Measurements from ENCODE around the gene FLAD1.

The FLAD1 gene

DNA sequence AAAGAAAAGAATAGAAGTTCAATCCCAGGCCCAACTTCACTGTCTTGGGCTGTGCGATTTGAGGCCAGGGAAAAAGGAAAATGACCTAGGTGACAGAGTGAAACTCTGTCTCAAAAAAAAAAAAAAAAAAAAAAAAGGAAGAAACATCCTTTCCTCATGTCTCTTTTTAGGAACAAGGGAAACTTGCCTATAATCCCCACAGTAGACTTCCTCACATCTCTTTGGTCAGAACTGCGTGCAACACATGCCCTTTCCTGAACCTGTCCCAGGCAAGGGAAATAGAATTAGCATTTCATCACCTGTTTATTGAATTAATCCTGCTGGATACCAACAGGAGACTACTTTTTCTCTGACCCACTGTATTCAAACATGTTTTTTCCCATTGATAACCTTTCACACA, 52.8 kb downstream of the FLAD1 start:
- DNase-seq (ENCODE audit: extremely low read depth, insufficient read length) = no peak
- Histone ChIP-seq H3K4me3 (replicated peaks; ENCODE audit: low read depth, low read length) (no peak overlapping the region), H3K36me3 (ENCODE audit: control insufficient read depth, insufficient read depth, low read length) (no peaks in the 10 kb centered on the region), H3K27me3 (replicated peaks; ENCODE audit: control insufficient read depth, insufficient read depth, low read length) (peaks cover 3% of the 10 kb centered on the region)
- TF ChIP-seq, protein P1, sequence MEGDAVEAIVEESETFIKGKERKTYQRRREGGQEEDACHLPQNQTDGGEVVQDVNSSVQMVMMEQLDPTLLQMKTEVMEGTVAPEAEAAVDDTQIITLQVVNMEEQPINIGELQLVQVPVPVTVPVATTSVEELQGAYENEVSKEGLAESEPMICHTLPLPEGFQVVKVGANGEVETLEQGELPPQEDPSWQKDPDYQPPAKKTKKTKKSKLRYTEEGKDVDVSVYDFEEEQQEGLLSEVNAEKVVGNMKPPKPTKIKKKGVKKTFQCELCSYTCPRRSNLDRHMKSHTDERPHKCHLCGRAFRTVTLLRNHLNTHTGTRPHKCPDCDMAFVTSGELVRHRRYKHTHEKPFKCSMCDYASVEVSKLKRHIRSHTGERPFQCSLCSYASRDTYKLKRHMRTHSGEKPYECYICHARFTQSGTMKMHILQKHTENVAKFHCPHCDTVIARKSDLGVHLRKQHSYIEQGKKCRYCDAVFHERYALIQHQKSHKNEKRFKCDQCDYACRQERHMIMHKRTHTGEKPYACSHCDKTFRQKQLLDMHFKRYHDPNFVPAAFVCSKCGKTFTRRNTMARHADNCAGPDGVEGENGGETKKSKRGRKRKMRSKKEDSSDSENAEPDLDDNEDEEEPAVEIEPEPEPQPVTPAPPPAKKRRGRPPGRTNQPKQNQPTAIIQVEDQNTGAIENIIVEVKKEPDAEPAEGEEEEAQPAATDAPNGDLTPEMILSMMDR (IDR thresholded peaks at IDR 0.05; ENCODE audit: insufficient read depth, low read length, poor library complexity, severe bottlenecking) = no peak

DNA sequence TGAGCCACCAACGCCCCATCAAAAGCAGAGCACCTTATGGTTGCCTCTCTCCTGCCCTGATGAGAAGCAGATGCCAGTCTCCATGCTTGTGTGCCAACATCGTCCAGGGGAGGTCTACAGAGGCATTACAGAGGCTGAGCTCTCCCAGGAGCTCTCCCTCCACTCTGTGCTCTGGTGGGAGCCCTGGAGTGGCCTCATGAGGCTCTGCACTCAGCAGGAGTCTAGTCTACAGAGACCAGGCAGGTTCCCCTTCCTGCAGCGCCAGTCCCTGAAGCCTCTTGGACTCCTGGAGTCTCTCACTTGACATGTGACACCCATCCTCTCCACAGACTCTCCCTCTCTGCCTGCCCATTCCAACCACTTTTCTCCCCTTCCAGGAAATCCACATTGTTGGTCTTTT, 53.9 kb downstream of the FLAD1 start:
- DNase-seq (ENCODE audit: extremely low read depth, insufficient read length) = no peak
- Histone ChIP-seq H3K27me3 (replicated peaks; ENCODE audit: control insufficient read depth, insufficient read depth, low read length) (peaks cover 3% of the 10 kb centered on the region), H3K4me3 (replicated peaks; ENCODE audit: low read depth, low read length) (no peak overlapping the region), H3K36me3 (ENCODE audit: control insufficient read depth, insufficient read depth, low read length) (no peaks in the 10 kb centered on the region)
- TF ChIP-seq, protein P1 (IDR thresholded peaks at IDR 0.05; ENCODE audit: insufficient read depth, low read length, poor library complexity, severe bottlenecking) = no peak

DNA sequence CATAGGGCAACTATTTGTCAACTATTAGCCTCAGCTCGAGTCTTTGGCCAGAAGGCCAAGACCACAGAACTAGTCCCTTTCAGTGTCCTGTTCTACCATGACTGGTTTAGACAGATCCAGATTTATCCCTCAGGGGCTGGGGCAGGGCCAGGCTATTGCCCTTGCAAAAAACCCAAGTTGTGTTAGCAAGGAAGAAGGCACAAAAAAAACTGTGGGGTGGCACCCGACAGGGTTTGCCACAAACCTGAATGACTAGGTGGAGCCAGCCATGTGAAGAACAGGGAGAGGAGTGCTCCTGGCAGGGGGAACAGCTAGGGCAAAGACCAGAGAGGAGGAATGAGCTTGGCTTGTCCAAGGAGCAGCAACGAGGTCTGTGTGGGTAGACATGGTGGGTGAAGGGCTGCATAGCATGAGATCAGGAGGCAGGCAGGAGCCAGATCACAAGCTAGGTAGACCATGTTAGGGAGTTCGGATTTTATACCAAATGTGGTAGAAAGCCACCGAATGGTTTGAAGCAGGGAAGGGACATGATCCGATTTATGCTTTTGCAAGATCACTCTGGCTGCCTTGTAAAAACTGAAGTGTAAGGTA, 54.8 kb downstream of the FLAD1 start:
- TF ChIP-seq, protein P1 (IDR thresholded peaks at IDR 0.05; ENCODE audit: insufficient read depth, low read length, poor library complexity, severe bottlenecking) = no peak
- no peaks in the 10 kb centered on the region for H3K36me3 ChIP-seq (ENCODE audit: control insufficient read depth, insufficient read depth, low read length)
- no peak overlapping the region for H3K4me3 ChIP-seq (replicated peaks; ENCODE audit: low read depth, low read length)
- H3K27me3 ChIP-seq (replicated peaks; ENCODE audit: control insufficient read depth, insufficient read depth, low read length) = peaks cover 3% of the 10 kb centered on the region
- no peak for DNase-seq (ENCODE audit: extremely low read depth, insufficient read length)

DNA sequence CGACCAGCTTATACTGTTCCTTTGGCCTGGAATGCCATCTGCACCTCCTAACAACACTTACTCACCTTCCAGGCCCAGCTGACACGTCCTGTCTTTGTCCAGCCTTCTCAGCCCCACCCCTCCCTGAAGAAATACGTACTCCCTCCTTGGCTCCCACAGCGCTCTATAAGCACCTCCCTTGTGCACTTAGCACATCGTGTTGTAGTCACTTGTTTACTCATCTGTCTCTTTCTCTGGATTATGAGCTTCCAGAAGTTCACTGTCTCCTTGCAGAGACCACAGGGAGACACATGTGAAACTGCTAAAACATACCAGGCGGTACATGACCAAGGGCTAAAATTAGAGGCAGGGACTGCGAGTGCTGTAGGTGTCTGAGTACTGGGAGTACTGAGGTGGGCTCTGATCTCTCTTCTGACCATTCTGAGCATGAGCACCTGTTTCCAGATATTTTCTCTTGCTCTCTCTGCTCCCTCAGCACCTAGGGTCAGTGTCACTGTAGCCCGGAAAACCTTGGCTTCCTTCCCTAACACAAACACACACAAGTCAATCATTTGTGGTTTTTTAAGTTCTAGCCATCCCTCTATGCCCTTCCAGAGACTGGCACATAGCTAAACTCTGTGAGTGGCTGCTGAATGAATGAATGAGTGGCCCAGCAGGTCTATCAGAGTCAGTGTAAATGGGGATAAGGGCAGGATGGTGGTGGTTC, 55.6 kb downstream of the FLAD1 start:
- Histone ChIP-seq H3K4me3 (replicated peaks; ENCODE audit: low read depth, low read length) (no peak overlapping the region), H3K36me3 (ENCODE audit: control insufficient read depth, insufficient read depth, low read length) (no peaks in the 10 kb centered on the region), H3K27me3 (replicated peaks; ENCODE audit: control insufficient read depth, insufficient read depth, low read length) (peaks cover 3% of the 10 kb centered on the region)
- no peak for DNase-seq (ENCODE audit: extremely low read depth, insufficient read length)
- TF ChIP-seq, protein P1 (IDR thresholded peaks at IDR 0.05; ENCODE audit: insufficient read depth, low read length, poor library complexity, severe bottlenecking) = no peak

DNA sequence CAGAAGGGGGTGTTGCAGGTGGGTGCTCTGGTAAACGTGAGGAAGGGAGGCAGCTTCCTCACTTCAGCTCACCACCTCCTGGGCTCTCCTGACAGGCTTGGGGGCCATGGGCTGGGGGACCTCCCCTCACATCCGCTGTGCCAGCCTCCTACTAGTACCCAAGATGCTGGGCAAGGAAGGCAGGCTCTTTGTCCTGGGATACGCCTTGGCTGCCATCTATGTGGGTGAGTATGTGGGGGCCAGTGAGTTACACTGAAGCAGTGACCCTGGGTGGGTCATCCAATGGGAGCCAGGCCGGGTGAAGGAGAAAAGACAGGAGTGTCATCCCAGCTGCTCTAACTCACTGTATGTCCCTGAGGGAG, 56.1 kb downstream of the FLAD1 start:
- Histone ChIP-seq H3K4me3 (replicated peaks; ENCODE audit: low read depth, low read length) (no peak overlapping the region), H3K36me3 (ENCODE audit: control insufficient read depth, insufficient read depth, low read length) (no peaks in the 10 kb centered on the region), H3K27me3 (replicated peaks; ENCODE audit: control insufficient read depth, insufficient read depth, low read length) (peaks cover 3% of the 10 kb centered on the region)
- no peak for DNase-seq (ENCODE audit: extremely low read depth, insufficient read length)
- TF ChIP-seq, protein P1 (IDR thresholded peaks at IDR 0.05; ENCODE audit: insufficient read depth, low read length, poor library complexity, severe bottlenecking) = no peak

All from GM06990 (cell line).